ENCODE results near the gene NTN5.
"Not testable (repeated sequence)": the region's sequence is repeated elsewhere in the genome, so short reads cannot be mapped to it uniquely, and the experiment has no call there.

Gene NTN5, protein sequence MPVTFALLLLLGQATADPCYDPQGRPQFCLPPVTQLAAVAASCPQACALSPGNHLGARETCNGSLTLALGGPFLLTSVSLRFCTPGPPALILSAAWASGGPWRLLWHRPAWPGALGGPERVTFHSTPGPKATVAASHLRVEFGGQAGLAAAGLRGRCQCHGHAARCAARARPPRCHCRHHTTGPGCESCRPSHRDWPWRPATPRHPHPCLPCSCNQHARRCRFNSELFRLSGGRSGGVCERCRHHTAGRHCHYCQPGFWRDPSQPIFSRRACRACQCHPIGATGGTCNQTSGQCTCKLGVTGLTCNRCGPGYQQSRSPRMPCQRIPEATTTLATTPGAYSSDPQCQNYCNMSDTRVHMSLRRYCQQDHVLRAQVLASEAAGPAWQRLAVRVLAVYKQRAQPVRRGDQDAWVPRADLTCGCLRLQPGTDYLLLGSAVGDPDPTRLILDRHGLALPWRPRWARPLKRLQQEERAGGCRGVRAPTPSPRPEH

DNA sequence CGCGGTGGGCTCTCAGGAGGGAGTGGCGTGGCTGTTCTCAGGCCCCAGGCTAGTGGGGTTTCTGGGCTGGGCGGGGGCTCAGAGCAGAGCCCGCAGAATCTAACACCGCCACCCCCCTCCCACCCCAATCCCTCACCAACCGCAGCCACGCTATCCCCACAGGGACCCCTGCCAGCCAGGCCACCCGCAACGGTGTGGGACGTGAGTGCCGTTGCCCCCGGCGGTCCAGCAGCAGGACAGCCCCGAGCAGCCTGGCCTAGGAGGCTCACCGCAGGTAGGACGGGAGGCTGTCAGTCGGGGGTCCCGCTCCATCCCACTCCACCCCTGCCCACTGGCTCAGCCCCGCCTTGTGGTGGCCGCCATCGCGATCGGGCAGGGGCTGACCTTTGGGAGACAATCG lies at the start of gene NTN5:
NTN5 (minus strand) TSS at position 24 of the 400 bp plus-strand sequence. CDS start 2,031 bp downstream, outside the sequence.
- no peak for DNase-seq

DNA sequence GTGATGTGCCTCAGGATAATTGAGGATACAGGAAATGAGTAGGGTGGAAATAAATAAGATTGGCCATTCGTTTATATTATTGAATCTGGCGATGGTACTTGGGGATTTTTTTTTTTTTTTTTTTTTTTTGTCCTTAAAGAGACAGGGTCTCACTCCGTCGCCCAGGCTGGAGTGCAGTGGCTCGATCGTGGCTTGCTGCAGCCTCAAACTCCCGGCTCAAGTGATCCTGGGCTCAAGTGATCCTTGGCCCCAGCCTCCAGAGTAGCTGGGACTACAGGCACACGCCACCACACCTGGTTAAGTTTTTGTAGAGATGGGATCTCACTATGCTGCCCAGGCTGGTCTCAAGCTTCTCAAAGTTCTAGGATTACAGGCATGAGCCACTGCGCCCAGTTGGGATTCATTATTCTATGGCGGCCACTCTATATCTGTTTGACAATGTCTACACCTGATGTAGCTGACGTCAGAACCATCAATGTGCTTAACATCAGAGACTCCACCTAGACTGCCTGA lies 49.4 kb upstream of the NTN5 start:
- DNase-seq = no peak

DNA sequence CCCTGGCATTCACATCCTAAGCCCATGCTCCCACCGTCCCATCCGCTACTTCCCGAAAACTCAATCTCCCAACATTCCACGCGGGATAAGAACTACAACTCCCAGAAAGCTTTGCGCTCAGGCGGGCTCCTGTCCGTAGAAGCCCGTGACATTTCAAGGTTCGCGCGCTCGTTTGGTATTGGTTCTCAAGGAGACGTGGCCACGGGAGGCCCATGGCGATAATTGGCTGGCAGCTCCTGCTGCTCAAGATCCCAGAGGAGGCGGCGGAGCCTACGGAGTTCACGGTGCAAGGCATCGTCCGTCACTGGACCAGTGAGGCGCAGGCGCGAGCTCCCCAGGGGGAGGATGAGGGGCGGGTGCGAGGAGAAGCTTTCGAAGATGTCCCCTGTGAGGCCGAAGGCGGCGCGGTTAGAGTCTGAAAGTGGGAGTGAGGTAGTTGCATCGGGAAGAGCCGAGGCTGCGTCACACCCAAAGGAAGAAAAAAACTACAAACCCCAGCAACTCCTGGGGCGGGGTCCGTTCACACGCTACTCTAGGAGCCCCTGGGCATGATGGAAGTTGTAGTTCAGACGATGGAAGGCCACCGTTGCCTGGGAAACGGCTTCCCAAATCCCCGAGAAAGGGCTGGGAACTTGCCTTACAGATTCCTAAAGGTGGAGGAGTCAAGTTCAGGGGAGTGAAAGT lies 47.9 kb upstream of the NTN5 start:
- peak; percentile 94 to 95 for DNase-seq

DNA sequence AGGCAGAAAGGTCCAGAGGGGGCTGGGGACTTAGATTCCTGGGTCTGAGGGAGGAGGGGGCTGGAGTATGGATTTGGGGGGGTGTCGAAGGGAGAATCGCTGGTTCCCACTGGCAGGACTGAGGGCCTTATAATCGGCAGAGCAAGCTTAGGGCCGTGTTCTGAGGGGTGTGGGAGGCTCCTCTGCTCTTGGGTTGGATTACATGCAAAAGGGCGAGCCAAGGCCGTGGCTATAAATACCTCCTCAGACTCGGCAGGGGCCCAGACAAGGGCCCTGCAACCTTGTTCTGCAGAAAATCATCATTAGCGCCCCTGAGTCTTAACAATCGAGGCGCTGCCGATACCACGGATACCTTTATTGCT lies 47.4 kb upstream of the NTN5 start:
- no peak for DNase-seq

DNA sequence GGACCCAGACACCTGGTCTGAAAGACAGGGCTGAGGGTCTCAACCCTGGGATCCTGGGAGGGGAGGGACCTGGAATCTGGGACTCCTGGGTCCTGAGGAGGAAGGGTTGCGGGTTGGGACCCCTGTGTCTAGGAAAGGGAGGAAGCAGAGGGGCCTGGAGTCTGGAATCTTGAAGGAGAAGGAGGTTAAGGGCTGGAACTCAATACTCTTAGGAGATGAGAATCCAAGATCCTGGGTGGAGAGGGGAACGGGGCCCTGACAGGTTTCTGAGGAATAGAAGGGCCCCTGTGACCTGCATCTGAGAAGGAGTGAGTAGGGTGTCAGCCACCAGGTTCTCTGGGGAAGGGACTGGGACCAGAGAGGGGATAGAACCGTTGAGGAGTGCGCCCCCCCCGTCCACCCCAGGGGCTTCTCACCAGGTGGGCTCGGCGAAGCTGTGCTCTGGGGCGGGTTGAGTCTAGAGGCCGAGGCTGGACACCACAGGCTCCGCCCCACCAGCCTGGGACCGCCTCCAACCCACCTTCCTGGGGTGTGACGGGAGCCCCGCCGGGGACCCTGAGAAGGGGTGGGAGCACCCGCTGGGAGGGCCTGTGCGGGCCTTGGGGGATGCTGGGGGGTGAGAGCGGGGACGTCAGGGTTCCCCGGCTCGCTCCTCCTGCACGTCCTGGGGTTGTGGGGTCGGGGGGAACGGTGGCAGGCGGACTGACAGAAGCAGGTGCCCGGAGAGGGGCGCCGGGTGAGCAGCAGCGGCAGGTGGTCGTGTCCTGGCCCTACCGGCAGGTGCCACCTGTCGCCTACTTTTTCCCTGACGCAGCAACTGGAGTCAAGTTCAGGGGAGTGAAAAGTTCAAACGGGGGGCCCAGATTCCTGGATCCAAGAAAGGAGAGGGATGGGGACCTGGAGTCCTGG lies 46.7 kb upstream of the NTN5 start, which contains the start of gene MAMSTR:
MAMSTR (minus strand) TSS at position 463 of the 909 bp plus-strand sequence. CDS start 694 bp downstream, outside the sequence.
- no peak for DNase-seq

DNA sequence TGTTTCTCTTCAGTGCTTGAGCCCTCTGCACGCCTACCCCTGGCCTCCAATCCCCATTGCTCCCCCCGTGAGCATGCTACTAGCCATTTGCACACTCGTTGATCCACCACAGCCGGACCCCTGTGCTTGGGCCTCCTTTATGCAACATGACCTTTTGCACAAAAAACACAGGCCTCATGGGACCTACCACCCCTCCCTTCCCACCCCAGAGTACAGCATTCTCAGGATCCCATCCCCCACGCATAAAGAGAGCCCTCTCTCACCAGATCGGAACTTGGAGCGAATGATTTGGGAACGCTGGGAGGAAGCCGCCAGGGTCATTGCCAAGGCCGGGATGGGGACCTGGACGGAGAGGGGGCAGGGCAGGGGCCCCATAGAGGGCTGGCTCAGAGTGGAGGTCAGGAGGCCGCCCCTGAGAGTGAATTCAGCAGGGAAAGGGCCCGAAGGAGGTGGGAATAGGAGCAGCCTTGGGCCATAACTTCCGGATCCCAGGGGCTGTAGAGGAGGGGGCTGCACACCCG lies 46.0 kb upstream of the NTN5 start:
- no peak for DNase-seq

DNA sequence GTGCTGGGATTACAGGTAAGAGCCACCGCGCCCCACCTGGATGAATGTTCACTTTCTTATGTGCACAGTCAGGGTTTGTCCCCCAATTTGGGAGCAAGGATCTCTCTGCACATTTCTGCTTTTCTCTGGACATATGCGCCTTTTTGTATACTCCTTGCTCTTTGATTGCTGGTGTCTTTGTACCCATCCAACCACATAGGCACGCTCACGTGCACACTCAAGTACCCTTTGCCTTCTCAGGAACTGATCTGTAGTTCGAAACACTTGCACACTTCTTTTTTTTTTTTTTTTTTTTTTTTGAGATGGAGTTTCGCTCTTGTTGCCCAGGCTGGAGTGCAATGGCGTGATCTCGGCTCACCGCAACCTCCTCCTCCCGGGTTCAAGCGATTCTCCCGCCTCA lies 45.3 kb upstream of the NTN5 start:
- DNase-seq = not testable (repeated sequence)

DNA sequence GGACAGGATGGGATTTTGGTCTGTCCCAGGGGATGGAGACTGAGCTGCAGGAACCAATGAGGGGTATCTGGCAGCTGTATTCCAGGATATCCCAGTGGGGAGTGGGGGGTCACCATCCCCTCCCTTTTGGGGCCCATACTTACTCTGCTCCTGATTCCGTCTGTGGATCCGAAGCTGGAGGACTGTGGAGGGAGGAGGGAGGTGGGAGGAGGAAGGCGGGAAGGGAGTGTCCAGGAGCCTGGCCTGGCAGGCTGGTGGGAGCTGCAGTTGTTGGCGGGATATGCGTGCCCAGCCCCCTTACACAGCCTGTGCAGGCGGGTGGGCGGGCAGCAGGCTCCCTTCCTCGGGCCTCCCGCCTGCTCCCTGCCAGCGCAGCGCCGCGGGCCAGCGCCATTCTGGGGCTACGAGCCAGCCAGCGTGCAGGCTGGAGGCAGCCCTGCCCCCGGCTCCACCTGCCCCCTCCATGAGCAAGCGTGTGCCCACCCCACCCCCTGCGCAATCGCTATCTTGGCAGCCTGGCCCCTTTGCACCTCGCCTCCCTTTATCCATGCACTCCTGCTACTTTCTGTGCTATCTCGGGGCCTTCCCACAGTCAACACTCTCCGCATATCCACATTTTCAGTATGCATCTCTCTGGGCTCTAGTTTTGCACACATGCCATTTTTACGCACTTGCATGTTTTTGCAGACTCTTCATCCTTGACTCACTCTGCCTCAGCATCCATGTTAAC lies 43.9 kb upstream of the NTN5 start:
- no peak for DNase-seq

DNA sequence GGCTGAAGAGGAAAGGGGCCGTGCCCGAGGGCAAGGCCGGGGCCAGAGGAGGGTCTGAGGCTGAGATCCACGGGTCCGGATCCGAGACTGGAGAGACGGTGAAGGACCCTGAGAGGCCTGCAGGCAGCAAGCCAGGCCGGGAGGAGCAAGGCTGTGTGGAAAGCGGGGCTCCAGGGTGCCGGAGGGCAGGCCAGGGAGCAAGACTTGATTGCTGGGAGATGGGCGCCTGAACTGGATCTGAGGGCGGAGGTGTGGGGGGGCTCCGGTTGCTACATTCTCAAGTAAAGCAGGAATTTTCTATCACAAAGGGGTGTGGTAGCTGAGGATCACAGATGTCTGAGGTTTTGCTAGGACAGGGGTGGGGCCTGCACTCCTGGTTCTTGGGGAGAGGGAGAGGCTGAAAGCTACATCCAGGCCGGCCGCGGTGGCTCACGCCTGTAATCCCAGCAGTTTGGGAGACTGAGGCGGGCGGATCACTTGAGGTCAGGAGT lies 42.9 kb upstream of the NTN5 start:
- no peak for DNase-seq

DNA sequence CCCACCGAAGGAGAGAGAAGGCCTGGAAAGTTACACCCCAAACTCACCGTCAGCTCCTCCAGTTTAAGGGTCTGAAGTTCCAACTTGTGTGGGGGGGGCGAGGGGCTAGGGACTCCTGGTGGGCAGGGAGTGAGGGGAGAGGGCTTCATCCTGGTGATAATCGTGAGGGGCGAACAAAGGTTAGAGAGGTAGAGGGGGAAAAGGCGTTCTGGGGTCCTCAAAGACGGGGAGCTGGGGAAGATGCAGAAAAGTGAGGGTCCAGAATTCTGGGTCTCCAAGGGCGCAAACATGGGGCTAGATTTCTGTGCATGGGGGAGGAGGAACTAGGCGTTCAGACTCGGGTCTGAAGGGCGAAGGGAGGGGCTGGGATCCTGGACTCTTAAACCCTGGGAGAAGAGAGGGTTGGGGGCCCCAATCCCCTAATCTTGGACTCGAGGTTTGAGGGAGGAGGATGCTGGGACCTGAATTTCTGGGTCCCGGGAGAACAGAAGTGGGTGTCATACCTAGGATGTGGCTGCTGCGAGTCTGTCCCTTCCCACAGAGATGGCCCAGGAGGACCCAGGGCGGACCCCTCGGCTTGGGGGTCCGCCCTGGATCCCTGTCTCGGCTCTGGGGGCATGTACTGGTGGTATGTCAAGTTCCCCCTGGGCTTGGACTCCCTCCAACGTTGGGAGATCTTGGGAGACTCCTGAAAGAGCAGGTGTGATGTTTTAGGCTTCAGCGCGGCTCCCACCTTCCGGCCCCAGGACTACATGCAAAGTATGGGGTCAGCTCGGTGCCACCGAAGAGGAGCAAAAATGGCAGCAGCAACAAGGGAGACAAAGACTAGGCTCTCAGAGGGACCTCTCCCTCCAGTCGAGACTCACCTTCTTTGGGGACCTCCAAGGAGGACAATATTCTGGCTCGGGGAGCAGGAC lies 42.2 kb upstream of the NTN5 start:
- no peak for DNase-seq

DNA sequence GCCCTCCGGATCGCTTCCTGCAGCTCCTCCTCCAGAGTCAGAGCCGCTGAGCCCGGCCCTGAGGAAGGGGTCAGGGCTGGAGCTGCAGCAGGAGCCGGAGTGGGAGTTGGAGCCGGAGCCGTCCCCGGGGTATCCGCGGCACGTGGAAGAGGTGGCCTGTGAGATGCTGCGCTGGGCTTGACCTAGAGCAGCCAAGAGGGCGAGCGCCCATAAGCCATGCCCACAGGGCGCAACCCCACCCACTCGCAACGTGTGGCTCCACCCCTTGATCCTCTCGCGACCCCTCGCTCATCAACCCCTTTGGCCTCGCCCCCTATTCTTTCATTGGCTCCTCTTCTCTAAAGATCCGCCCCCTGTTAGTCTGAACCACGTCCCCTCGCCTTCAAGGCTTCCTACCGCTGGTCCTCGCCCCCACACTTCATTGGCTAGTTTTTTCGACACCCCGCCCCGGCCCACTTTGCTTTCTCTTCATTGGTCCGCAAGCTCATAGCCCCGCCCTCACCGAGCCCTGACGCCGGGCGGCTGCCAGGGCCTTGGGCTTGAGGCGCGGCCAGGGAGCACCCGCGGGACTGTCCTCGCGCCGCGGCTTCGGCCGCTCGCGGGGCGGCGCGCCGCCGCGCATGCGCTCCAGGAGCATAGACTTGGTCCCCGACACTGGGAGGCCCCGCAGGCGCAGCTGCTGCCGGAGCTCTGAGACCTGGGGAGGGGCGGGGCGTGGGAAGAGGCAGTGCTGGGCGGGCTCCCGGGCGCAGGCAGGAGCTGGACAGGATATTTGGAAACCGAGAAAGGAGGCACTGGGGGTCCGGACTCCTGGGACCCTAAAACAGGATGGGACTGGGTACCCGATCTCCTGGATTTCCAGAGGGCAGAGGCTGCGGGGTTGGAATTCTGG lies 41.3 kb upstream of the NTN5 start:
- peak; percentile 99 for DNase-seq

DNA sequence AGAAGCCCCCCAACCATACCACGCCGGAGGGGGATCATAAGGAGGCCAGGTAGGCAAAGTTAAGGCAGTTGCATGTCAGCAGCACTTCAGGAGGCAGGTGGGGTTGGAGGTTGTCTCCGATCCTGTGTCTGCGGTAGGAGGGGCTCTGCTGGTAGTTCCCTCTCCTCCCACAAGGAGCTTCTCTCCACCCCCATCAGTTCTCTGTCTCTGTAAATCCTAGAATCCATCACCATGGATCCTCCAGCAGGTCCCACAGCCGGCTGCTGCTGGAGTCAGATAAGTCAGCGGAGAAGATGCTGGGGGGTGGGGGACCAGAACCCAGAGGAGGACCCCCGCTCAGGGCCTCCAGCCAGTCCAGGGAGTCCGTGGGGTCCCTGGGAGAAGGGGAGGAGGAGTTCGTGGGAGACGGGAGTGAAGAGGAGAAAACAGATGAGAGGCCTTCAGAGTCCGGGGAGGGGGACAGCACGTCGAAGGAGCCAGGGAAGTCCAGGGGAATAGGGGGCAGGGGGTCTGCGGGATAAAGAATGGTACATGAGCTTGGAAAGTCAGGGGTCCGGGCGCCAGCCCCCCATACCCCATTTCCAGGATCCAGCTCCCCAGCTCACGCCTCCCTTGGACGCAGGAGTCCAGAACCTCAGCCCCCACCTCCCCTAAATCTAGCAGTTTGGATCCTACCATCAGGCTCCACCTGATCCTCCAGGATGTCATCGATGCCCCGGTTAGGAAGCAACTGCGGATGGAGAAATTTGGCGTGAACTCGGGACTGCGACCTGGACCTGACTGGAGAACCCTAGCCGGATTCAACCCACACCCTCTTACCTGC lies 40.4 kb upstream of the NTN5 start:
- DNase-seq = no peak

DNA sequence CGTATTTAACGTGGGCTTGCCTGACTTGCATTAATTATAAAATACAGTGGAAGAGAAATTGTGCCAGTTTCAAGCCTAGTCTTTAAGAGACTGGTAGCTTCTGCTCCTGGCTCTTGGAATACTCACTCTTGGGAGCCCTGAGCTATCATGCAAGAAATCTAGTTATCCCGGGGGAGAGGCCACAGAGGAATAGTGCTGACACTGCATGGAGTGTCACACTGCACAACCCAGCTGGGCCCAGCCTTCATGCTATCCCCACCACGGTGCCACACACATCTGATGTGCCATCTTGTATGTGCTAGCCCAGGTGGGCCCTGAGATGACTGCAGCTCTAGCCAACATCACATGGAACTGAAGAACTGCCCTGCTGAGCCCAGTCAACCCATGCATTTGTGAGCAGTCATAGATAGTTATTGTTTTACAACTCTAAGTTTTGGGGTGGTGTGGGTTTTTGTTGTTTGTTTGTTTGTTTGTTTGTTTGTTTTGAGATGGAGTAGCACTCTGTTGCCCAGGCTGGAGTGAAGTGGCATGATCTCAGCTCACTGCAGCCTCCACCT lies 38.4 kb upstream of the NTN5 start:
- no peak for DNase-seq

DNA sequence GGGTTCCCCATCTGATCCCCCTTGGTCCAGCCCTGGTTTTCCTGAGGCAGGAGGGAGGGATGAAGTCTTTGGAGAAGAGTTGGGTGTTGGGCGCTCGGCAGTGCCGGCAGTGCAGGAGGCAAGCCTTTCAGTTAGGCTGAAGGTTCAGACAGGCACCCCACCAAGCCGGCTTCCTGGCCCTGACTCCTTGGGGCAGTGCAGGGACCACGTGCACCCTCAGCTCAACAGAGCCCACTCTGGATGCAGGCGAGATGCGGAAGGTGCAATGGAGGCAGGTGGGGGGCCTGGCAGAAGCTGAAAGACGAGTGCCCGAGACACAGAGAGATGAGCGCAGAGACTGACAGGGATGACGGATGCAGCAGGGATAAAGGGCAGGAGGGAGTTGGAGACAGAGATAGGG lies 35.7 kb upstream of the NTN5 start:
- no peak for DNase-seq

DNA sequence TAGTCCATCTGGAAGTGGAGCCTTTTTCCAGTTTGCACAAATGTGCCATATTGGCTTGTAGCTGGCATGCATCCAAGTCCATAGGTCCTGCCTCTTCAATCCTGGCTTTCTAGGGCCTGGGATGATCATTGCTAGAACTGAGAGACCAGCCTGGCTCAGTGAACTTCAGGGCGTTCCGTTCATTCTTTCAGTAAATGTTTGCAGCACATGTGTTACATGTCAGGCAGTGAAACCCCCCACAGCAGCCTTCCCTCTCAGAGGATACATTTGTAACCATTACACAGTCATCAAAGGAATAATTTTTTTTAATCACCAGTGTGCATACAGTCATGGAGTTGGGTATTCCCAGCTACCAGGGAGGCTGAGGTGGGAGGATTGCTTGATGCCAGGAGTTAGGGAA lies 32.6 kb upstream of the NTN5 start:
- DNase-seq = no peak

DNA sequence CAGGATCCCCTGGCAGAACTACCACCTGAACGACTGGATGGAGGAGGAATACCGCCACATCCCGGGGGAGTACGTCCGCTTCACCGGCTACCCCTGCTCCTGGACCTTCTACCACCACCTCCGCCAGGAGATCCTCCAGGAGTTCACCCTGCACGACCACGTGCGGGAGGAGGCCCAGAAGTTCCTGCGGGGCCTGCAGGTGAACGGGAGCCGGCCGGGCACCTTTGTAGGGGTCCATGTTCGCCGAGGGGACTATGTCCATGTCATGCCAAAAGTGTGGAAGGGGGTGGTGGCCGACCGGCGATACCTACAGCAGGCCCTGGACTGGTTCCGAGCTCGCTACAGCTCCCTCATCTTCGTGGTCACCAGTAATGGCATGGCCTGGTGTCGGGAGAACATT lies 30.5 kb upstream of the NTN5 start:
- no peak for DNase-seq

DNA sequence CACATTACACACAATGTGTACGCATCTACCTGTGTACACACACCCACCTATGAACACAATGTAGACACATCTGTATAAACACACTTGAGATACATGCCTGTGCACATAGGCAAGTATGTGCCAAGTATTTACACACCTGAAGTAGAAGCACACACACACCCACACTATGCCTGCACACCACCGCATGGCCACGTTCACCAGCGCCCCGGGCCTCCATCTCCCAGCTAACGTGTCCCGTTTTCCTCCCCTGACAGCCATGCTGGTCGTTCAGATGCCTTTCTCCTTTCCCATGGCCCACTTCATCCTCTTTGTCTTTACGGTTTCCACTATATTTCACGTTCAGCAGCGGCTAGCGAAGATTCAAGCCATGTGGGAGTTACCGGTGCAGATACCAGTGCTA lies 29.9 kb upstream of the NTN5 start:
- no peak for DNase-seq

DNA sequence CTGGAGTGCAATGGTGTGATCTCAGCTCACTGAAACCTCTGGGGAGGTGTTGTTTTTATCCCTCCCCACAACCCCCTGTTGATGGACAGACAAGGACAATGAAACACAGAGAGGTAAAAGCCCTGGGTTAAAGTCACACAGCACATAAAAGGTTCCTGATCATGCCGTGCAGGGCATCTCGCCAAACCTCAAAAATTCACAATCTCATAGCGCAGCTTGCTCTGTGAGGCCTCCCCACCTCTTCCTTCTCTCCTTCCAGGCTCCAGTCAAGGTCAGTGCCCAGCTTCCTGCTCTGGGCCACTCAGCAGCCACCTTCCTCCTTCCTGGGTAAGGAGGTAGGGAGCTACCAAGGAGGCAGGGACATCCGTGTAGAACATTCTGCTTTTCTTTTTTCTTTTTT lies 25.2 kb upstream of the NTN5 start:
- no peak for DNase-seq
